ENCODE results near the gene USP17L25. TPM values are rescaled to one million over a fixed set of nuclear protein-coding genes. Genes with fewer than 3 reads are reported as not detected.

USP17L25 gene
- total and polyA plus RNA-seq, 2 of the 13 experiments (the other 11 are each of a cell fraction or from before 2014, with no cell fraction given): not detected

Other genes with a start within 250 kb of the USP17L25 start
- not detected in 2 replicates for gene FAM90A26, start 159.5 kb upstream of the USP17L25 start, total RNA-seq (2016; rRNA removed; fragmentation: Illumina TruSeq; extraction: Trizol)
- not detected in 2 replicates for gene FAM90A26, start 159.5 kb upstream of the USP17L25 start, polyA plus RNA-seq (2011; rRNA removed)
- gene USP17L10, start 119.3 kb upstream of the USP17L25 start, total RNA-seq (2016; rRNA removed; fragmentation: Illumina TruSeq; extraction: Trizol): not detected in 2 replicates
- not detected in 2 replicates for gene USP17L10, start 119.3 kb upstream of the USP17L25 start, polyA plus RNA-seq (2011; rRNA removed)
- not detected in 2 replicates for gene USP17L11, start 114.5 kb upstream of the USP17L25 start, total RNA-seq (2016; rRNA removed; fragmentation: Illumina TruSeq; extraction: Trizol)
- gene USP17L11, start 114.5 kb upstream of the USP17L25 start, polyA plus RNA-seq (2011; rRNA removed): not detected in 2 replicates
- not detected in 2 replicates for gene USP17L12, start 109.8 kb upstream of the USP17L25 start, total RNA-seq (2016; rRNA removed; fragmentation: Illumina TruSeq; extraction: Trizol)
- gene USP17L12, start 109.8 kb upstream of the USP17L25 start, polyA plus RNA-seq (2011; rRNA removed): not detected in 2 replicates
- not detected in 2 replicates for gene USP17L13, start 105.0 kb upstream of the USP17L25 start, total RNA-seq (2016; rRNA removed; fragmentation: Illumina TruSeq; extraction: Trizol)
- gene USP17L13, start 105.0 kb upstream of the USP17L25 start, polyA plus RNA-seq (2011; rRNA removed): not detected in 2 replicates
- not detected in 2 replicates for gene USP17L15, start 95.5 kb upstream of the USP17L25 start, total RNA-seq (2016; rRNA removed; fragmentation: Illumina TruSeq; extraction: Trizol)
- not detected in 2 replicates for gene USP17L15, start 95.5 kb upstream of the USP17L25 start, polyA plus RNA-seq (2011; rRNA removed)
- gene USP17L17, start 86.0 kb upstream of the USP17L25 start, total RNA-seq (2016; rRNA removed; fragmentation: Illumina TruSeq; extraction: Trizol): not detected in 2 replicates
- gene USP17L17, start 86.0 kb upstream of the USP17L25 start, polyA plus RNA-seq (2011; rRNA removed): not detected in 2 replicates
- not detected in 2 replicates for gene USP17L18, start 81.3 kb upstream of the USP17L25 start, total RNA-seq (2016; rRNA removed; fragmentation: Illumina TruSeq; extraction: Trizol)
- not detected in 2 replicates for gene USP17L18, start 81.3 kb upstream of the USP17L25 start, polyA plus RNA-seq (2011; rRNA removed)
- not detected in 2 replicates for gene USP17L19, start 76.5 kb upstream of the USP17L25 start, total RNA-seq (2016; rRNA removed; fragmentation: Illumina TruSeq; extraction: Trizol)
- not detected in 2 replicates for gene USP17L19, start 76.5 kb upstream of the USP17L25 start, polyA plus RNA-seq (2011; rRNA removed)
- not detected in 2 replicates for gene USP17L20, start 71.8 kb upstream of the USP17L25 start, total RNA-seq (2016; rRNA removed; fragmentation: Illumina TruSeq; extraction: Trizol)
- not detected in 2 replicates for gene USP17L20, start 71.8 kb upstream of the USP17L25 start, polyA plus RNA-seq (2011; rRNA removed)
- not detected in 2 replicates for gene USP17L21, start 67.0 kb upstream of the USP17L25 start, total RNA-seq (2016; rRNA removed; fragmentation: Illumina TruSeq; extraction: Trizol)
- gene USP17L21, start 67.0 kb upstream of the USP17L25 start, polyA plus RNA-seq (2011; rRNA removed): not detected in 2 replicates
- gene USP17L22, start 62.3 kb upstream of the USP17L25 start, total RNA-seq (2016; rRNA removed; fragmentation: Illumina TruSeq; extraction: Trizol): not detected in 2 replicates
- gene USP17L22, start 62.3 kb upstream of the USP17L25 start, polyA plus RNA-seq (2011; rRNA removed): not detected in 2 replicates
- gene USP17L24, start 4.7 kb upstream of the USP17L25 start, total RNA-seq (2016; rRNA removed; fragmentation: Illumina TruSeq; extraction: Trizol): not detected in 2 replicates
- gene USP17L24, start 4.7 kb upstream of the USP17L25 start, polyA plus RNA-seq (2011; rRNA removed): not detected in 2 replicates
- not detected in 2 replicates for gene USP17L26, start 4.7 kb downstream of the USP17L25 start, total RNA-seq (2016; rRNA removed; fragmentation: Illumina TruSeq; extraction: Trizol)
- gene USP17L26, start 4.7 kb downstream of the USP17L25 start, polyA plus RNA-seq (2011; rRNA removed): not detected in 2 replicates
- not detected in 2 replicates for gene USP17L5, start 9.5 kb downstream of the USP17L25 start, total RNA-seq (2016; rRNA removed; fragmentation: Illumina TruSeq; extraction: Trizol)
- not detected in 2 replicates for gene USP17L5, start 9.5 kb downstream of the USP17L25 start, polyA plus RNA-seq (2011; rRNA removed)
- gene USP17L27, start 14.2 kb downstream of the USP17L25 start, total RNA-seq (2016; rRNA removed; fragmentation: Illumina TruSeq; extraction: Trizol): not detected in 2 replicates
- gene USP17L27, start 14.2 kb downstream of the USP17L25 start, polyA plus RNA-seq (2011; rRNA removed): not detected in 2 replicates
- not detected in 2 replicates for gene USP17L28, start 19.0 kb downstream of the USP17L25 start, total RNA-seq (2016; rRNA removed; fragmentation: Illumina TruSeq; extraction: Trizol)
- not detected in 2 replicates for gene USP17L28, start 19.0 kb downstream of the USP17L25 start, polyA plus RNA-seq (2011; rRNA removed)
- not detected in 2 replicates for gene USP17L29, start 23.7 kb downstream of the USP17L25 start, total RNA-seq (2016; rRNA removed; fragmentation: Illumina TruSeq; extraction: Trizol)
- not detected in 2 replicates for gene USP17L29, start 23.7 kb downstream of the USP17L25 start, polyA plus RNA-seq (2011; rRNA removed)
- not detected in 2 replicates for gene USP17L30, start 33.2 kb downstream of the USP17L25 start, total RNA-seq (2016; rRNA removed; fragmentation: Illumina TruSeq; extraction: Trizol)
- gene USP17L30, start 33.2 kb downstream of the USP17L25 start, polyA plus RNA-seq (2011; rRNA removed): not detected in 2 replicates
- not detected in 2 replicates for gene DEFB131A, start 114.5 kb downstream of the USP17L25 start, total RNA-seq (2016; rRNA removed; fragmentation: Illumina TruSeq; extraction: Trizol)
- not detected in 2 replicates for gene DEFB131A, start 114.5 kb downstream of the USP17L25 start, polyA plus RNA-seq (2011; rRNA removed)